HG03064 (cell line): ENCODE measurements around the gene RBM15B.
A peak's percentile ranks its signal among the peaks of the same experiment; 100 is the strongest.
"Not testable (repeated sequence)": the region's sequence is repeated elsewhere in the genome, so short reads cannot be mapped to it uniquely, and the experiment has no call there.

ENCODE experiments used
- ATAC-seq: cut with Tn5 transposase; IDR thresholded peaks from one replicate; pipeline ENCODE4 v1.9.1; 2021; ENCODE audit warnings: low read depth; ENCODE audit not compliant: unreplicated experiment

RBM15B gene, protein sequence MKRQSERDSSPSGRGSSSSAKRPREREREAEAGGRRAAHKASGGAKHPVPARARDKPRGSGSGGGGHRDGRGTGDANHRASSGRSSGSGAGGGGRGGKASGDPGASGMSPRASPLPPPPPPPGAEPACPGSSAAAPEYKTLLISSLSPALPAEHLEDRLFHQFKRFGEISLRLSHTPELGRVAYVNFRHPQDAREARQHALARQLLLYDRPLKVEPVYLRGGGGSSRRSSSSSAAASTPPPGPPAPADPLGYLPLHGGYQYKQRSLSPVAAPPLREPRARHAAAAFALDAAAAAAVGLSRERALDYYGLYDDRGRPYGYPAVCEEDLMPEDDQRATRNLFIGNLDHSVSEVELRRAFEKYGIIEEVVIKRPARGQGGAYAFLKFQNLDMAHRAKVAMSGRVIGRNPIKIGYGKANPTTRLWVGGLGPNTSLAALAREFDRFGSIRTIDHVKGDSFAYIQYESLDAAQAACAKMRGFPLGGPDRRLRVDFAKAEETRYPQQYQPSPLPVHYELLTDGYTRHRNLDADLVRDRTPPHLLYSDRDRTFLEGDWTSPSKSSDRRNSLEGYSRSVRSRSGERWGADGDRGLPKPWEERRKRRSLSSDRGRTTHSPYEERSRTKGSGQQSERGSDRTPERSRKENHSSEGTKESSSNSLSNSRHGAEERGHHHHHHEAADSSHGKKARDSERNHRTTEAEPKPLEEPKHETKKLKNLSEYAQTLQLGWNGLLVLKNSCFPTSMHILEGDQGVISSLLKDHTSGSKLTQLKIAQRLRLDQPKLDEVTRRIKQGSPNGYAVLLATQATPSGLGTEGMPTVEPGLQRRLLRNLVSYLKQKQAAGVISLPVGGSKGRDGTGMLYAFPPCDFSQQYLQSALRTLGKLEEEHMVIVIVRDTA

DNA sequence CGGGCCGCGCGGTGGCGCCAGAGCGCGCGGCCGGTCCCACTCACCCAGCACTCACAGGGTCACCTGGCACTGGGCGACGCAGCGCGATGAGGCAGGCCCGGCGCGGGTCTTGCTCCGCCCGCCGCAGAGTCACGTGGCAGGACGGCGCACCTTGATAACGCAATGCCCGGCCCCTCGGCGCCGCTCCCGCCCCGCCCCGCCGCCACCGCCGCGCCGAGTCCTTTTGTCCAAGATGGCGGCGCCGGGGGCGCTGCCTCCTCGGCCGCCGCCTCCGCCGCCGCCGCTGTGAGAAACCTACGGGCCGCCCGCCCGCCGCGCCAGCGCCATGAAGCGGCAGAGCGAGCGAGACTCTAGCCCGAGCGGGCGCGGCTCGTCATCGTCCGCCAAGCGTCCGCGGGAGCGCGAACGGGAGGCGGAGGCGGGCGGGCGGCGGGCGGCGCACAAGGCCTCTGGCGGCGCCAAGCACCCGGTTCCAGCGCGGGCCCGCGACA lies at the start of gene RBM15B:
Gene RBM15B, plus strand, starts transcription at position 211 of the 491 bp plus-strand sequence. Its CDS starts 115 bp downstream, at position 326.
- peak; percentile 85 for ATAC-seq

DNA sequence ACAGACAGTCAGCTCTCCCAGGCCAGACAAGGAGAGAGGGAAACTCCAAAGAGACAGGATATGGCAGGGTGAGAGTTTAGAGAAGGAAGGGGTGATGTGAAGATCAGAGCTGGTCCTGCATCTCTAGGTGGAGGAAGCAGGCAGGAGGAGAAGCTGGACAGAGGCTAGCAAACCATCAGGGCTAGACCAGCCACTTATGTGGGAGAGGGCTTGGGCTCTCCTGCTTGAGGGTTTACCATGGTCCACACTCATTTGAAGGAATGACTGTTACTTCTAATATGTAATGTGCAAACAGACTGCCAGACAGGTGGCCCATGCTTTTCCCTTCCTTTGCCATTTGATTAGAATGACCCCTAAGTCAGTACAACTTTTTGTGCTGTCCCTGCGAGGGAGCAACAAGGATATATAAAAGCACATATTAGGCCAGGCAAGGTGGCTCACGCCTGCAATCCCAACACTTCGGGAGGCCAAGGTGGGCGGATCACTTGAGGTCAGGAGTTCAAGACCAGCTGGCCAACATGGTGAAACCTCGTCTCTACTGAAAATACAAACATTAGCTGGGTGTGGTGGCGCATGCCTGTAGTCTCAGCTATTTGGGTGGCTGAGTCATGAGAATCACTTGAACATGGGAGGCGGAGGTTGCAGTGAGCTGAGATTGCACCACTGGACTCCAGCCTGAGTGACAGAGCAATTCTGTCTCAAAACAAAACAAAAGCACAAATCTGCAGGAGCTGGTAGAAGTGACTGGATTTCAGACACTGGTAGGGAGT lies 47.0 kb upstream of the RBM15B start:
- ATAC-seq: no peak

DNA sequence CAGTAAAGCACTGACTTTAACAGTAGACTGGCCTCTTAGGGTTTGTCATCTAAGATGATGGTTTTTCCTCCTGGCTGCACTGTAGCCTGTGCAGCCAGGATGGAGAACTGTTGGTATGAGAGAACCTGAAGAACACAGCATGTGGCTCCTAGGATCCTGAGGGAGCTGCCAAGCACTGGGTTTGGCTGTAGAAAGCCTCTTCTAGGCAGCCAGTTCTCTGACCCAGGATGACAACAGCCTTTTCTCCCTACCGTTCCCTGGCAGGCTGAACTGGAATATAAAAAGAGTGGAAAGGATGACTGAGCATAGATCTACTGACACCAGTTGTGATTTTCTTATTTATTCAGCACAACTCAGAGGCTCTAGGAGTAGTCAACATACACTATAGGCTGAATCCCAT lies 40.3 kb upstream of the RBM15B start:
- ATAC-seq: no peak

DNA sequence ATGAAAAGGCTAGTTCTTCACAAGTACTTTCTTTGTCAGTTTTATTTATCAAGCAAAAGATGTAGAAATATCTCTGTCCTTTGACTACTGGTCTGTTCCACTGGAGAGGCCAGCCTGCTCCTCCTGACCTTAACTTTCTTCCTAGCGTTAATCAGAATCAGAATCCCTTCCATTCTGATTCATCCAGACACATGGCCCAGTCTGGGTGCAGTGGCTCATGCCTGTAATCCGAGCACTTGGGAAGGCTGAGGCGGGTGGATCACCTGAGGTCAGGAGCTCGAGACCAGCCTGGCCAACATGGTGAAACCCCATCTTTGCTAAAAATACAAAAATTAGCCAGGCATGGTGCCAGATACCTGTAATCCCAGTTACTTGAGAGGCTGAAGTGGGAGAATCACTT lies 38.0 kb upstream of the RBM15B start:
- no peak for ATAC-seq

DNA sequence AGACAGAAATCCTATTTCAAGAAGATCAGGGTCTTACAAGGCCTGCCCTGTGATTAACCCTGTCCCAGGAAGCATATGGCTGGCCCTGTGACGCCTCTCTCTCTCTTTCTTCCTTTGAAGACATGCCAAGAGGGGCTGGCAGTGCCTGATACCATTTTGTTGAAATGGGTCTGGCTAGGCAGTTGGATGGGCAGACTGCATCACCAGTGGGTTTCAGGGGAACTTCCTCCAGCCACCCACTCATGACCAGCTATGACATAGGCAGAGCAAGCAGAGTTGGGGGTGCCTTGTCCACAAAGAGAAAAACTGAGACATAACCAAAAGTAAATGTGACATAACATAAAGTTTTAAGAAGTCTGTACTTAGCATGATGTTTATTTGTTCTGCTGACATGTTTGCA lies 37.4 kb upstream of the RBM15B start:
- no peak for ATAC-seq

DNA sequence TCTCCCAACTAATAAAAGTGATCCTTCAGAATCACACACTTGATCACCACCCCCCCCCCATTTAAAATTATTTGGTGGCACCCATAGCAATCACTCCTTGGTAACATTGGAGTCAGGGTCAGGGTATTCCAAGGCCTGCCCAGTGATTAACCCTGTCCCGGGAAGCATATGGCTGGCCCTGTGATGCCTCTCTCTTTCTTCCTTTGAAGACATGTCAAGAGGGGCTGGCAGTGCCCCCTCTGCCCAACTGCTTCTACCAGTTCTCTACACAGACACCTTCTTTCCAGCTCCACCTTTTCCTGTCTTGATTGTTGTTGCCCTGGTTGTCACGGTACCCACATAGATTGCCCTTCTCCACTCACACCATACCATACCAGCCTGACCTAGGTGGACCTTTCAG lies 36.9 kb upstream of the RBM15B start:
- no peak for ATAC-seq

DNA sequence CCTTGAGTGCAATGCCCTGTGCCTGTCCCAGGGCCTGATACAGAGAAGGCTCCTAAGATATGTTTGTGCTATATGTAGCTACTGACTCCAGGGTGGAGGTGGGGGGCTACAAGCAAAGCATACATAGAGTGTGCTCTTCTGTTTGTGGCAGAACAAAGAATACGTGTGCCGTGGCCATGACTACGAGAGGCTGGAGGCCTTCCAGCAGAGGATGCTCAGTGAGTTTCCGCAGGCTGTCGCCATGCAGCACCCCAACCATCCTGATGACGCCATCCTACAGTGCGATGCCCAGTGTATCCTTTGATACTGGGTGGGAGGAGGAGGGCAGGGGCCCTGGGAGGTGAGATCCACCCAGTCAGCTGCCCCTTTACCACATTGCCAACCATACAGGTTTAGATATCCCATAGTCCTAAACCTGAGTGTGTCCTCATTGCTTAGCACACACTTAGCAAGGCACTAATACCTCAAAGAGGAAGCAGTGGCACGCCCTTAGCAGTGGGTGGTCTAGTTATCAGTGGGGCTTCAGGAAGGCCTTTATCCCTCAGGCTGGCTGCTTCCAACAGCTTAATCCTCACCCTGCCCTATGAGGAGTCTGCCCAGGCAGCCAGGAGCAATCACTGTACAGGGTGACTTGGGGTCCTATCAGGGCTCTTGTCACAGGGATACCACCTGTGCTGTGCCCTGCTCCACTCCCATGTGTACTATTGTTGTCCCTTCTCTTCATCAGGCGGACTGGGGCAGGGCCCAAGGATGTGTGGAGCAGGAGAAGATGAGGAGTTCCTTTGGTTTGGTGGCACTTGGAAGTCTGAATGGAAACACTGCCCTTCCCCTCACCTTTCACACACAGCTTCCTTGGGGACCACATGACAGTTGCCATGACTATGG lies 36.1 kb upstream of the RBM15B start:
- no peak for ATAC-seq

DNA sequence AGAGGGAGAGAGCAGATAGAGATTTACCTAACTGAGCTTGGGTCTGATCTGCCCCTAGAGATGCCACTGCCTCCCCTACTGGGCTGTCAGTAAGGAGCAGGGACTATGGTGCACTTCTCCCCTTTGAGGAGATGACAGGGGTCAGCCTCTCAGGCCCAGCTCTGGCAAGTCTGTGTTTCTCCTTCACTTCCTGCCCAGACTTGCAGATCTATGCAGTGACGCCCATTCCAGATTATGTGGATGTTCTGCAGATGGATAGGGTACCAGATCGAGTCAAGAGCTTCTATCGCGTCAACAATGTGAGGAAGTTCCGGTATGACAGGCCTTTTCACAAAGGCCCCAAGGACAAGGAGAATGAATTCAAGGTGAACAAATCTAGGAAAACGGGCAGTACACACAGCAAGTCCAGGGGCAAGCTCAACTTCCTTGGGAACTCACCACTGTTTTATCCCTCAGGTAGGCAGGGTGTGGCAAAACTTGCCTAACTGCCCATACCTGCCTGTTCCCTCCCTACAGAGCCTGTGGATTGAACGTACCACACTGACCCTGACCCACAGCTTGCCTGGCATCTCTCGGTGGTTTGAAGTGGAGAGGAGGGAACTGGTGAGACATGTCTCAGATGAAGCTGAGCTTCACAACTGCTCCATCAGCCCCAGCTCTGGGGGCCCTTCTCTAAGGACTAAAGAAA lies 35.0 kb upstream of the RBM15B start:
- ATAC-seq: no peak

DNA sequence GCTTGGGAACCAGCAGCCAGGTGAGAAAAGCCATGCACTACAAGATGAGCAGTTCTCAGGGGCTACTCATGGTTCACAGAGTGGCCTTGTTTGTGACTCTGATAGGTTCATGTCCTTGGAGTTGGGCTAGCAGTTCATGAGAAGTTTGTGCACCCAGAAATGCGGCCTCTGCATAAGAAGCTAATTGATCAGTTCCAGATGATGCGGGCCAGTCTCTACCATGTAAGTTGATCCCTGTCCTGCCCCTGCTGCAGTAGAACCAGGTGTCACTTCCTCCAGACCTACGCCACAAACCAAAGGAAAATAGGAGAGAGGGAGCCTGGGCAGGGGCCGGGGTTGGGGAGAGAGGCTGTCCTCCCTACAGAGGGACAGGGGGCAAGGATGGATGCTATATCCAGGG lies 33.2 kb upstream of the RBM15B start:
- no peak for ATAC-seq

DNA sequence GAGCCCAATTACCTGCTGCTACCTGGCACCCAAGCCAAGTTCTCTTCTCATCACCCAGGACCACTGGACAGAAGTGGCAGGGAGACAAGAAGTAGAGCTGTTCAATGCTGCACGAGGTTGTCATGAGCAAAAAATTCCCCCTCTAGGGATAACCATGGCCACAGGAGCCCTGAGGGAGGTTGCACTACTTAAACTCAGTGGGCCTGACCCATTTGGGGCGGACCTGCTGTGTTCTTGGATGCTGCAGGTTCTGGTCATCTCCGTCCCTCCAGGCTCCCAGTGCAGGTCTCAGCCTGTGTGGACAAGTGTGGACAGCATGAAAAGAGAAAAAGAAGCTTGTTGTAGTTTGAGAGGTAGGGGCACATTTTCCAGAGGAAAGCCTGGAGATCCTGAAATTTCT lies 32.1 kb upstream of the RBM15B start:
- no peak for ATAC-seq

DNA sequence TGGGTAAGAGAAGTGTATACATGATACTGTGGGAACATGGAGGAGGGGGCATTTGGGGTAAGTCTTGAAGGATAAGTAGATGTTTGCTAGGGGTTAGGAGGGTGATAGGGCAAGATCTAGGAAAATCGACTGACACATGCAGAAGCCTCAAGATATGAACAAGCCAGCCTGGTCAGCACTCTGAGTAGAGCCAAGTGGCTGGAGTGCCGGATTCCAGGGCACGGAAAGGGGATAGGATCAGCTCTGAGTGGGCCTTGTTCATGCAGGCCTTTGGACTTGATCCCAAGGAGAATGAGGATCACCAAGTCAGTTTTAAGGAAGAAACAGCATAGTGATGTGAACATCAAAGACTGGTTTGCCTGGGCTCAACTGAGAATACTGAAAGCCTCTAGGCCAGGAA lies 30.3 kb upstream of the RBM15B start:
- no peak for ATAC-seq

DNA sequence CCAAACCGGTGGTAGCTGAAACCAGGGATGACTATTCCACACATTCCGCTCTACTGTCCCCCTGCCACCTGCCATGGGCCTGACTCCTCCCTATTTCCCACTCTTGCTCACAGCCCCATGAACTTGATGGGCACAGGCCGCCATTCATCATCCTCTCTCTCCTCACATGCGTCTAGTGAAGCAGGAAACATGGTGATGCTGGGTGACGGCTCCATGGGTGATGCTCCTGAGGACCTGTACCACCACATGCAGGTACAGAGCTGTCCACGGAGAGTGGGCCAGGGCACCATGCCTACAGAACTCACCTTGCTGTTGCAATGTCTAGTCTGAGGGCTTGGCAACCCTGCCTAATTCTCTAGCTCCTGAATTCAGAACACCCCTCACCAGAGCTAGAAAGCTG lies 29.3 kb upstream of the RBM15B start:
- ATAC-seq: no peak

DNA sequence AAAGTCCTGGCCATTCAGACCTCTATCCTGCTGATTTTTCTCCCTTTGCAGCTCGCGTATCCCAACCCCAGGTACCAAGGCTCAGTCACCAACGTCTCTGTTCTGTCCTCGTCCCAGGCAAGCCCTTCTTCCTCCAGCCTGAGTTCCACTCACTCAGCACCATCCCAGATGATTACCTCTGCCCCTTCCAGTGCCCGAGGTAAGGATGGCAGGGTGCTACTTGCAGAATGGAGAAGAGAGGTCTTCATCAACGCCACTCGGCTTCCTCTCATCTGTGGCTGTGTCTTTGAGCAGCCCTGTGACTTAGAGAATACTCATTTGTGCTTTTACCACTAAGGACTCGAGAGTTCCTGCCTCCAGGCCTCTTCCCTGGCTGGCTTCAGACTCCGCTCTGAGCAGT lies 28.6 kb upstream of the RBM15B start:
- no peak for ATAC-seq

DNA sequence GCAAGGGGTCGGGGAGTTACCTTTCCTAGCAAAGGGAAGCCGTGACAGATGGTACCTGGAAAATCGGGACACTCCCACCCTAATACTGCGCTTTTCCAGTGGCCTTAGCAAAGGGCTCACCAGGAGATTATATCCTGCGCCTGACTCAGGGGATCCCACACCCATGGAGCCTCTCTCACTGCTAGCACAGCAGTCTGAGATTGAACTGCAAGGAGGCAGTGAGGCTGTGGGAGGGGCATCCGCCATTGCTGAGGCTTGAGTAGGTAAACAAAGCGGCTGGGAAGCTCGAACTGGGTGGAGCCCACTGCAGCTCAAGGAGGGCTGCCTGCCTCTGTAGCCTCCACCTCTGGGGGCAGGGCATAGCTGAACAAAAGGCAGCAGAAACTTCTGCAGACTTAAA lies 22.8 kb upstream of the RBM15B start:
- ATAC-seq: not testable (repeated sequence)

DNA sequence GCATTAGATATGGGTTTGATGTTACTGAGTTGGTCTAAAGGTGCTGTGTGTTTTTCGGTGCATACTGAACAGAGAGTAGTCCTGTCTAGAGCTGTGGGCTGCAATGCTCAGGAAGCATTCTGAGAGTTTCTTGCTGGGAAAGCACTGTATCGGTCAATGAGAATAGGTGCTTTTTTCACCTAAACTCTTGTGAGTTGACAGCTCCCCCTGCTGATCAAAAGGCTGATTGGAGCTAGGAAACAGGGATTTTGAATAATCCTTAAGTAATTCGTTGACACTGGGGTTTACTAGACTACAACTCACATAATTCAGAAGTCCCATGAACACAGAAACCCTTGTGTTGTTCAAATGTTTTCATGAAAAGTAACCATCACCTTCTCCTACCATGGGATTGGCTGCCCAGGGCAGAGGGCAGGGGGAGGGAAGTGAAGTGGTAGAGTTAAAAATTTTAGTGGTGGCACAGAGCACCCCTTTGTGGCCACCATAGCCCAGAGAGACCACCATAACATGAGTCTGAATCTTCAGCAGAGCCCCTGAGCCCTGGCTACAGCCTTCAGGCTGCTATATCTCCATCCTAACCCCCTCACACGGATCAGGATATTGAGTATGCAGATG lies 19.0 kb upstream of the RBM15B start:
- ATAC-seq: no peak

DNA sequence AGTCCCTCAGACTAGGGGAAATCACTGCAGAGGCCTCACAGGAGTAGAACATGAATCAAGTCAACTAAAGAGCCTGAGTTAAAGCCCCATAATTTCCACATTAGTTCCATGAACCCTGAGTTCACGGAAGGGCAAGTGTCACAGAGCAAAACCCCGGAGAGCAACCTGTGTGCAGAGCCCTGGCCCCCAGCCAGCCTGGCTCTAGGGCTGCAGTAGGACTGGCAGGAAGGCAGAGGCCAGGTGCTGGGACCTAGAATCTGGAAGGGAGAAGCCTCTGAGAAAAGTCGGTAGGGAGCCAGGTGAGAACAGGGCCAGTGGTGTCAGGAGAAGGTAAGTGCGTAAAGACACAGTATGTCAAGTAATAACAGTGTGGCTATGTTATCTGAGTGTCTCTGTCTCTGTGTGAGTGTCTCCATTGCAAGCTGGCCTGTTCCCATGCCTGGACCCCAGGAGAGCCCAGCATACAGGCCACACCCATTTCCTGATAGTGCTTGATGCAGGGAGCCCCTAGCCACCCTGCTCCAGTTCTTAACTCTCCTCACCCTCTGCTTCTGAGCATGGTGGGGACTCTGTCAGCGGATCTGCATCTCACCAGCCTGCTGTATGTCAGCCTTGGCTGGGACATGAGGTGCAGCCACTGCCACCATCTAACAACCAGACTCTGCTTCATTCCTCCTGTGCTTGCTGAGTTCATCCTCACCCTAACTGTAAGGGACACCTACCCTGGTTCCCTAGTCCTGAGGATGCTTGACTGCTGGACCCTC lies 17.2 kb upstream of the RBM15B start:
- no peak for ATAC-seq

DNA sequence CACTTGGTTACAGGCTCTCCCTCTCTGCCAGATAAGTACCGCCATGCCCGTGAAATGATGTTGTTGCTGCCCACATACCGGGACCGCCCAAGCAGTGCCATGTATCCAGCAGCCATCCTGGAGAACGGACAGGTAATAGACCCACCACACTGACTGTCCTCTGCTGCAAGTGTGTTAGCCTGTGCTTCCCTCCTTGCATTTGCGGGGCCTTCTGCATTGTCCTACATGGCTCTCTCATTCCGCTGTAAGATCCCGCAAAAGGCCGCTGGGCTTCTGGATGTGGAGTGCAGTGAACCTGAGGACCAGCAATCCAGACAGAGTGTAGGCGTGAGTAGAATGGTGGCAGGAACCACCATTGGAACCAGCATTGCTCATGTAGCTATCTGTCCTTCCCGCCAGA lies 16.6 kb upstream of the RBM15B start:
- no peak for ATAC-seq

DNA sequence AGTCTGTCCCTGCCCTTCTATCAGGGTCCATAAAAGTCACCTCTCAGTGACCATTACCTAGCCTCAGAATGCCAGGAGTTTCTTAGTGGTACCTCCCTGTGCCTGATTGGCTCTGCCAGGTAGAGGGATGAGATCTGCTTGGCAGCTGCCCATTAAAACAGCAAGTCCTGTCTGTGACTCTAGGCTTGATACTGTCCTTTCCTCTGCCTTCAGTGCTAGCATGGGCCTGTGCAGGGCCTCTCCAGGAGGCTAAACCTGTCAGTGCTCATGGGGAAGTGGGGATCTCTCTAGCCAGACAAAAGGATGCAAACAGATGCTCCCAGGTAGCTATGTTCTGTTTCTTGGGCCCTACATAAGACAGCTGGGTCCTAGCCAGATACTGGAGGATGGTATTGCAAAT lies 15.9 kb upstream of the RBM15B start:
- ATAC-seq: no peak
